Stimulated activated CD8-positive, alpha-beta memory T cell treated with anti-CD3 and anti-CD28 coated beads, Interleukin-12 subunit alpha, Interleukin-12 subunit beta, amount 100 ng/mL, for 1 hour (primary cell): Measurements from ENCODE around the gene CD83.
"Not testable (repeated sequence)": the region's sequence is repeated elsewhere in the genome, so short reads cannot be mapped to it uniquely, and the experiment has no call there.

ENCODE experiments used
- DNase-seq: peaks from one replicate; pipeline ENCODE4 v3.0.0-alpha.2; 2020; ENCODE audit warnings: low read depth

The CD83 gene, protein sequence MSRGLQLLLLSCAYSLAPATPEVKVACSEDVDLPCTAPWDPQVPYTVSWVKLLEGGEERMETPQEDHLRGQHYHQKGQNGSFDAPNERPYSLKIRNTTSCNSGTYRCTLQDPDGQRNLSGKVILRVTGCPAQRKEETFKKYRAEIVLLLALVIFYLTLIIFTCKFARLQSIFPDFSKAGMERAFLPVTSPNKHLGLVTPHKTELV

GRCh38 chr6:14117158-14118090, at the start of gene CD83:
Gene CD83 (plus strand): TSS chr6:14117772. CDS start chr6:14117812, 40 bp downstream.
- peak; percentile 70 for DNase-seq

DNA sequence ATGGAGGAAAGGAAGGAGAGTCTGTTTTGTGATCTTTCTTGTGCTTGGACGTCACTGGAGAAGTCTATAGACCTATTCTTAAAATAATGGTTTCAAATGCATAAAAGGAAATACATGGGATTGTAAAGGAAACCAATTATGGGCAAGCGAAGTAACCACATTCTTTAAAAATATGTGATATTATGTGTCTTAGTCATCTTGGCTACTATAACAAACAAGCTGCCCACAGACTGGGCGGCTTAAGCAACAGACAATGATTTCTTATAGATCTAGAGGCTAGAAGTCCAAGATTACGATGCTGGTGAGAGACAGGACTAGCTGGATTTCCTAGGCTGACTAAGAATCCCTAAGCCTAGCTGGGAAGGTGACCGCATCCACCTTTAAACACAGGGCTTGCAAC, 49.4 kb upstream of the CD83 start:
- no peak for DNase-seq

DNA sequence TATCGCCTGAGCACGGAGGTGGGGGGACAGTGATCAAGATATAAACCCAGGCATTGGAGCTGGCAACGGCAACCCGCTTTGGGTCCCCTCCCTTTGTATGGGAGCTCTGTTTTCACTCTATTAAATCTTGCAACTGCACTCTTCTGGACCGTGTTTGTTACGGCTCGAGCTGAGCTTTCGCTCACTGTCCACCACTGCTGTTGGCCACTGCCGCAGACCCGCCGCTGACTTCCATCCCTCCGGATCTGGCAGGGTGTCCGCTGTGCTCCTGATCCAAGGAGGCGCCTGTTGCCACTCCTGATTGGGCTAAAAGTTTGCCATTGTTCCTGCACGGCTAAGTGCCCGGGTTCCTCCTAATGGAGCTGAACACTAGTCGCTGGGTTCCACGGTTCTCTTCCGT, 48.9 kb upstream of the CD83 start:
- no peak for DNase-seq

DNA sequence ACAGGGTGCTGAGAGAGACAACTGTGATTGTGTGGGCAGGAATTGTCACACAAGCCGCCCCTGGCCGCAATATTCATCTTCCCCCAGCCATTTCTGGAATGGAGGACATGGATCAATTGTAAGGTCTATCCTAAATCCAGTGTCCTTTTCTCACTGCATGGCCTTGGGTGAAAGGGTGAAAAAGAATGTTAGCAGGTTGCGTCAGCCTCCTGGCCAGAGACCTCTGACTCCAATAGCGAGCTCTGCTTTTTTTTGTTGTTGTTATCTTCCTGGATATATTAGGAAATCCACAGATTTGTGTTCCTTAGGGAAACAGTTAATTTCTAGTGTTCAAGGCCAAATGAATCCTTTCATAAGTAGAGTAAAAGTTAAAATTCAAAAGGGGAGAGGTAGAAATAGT, 47.1 kb upstream of the CD83 start:
- no peak for DNase-seq

DNA sequence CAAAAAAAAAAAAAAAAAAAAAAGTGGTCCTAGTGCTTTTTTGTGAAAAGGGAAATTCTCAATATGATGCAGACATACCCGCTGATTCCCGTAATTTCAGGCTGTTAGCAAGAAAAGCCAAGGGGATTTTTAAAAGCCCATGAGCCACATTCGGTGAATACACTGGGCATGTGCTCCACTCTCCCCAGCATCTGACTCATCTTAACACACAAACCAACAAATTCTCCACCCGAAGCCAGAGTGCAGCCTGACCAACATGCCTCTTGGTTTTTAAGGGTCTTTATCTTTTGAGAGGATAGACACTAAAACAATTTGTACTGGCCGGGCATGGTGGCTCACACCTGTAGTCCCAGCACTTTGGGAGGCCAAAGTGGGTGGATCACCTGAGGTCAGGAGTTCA, 45.5 kb upstream of the CD83 start:
- no peak for DNase-seq

DNA sequence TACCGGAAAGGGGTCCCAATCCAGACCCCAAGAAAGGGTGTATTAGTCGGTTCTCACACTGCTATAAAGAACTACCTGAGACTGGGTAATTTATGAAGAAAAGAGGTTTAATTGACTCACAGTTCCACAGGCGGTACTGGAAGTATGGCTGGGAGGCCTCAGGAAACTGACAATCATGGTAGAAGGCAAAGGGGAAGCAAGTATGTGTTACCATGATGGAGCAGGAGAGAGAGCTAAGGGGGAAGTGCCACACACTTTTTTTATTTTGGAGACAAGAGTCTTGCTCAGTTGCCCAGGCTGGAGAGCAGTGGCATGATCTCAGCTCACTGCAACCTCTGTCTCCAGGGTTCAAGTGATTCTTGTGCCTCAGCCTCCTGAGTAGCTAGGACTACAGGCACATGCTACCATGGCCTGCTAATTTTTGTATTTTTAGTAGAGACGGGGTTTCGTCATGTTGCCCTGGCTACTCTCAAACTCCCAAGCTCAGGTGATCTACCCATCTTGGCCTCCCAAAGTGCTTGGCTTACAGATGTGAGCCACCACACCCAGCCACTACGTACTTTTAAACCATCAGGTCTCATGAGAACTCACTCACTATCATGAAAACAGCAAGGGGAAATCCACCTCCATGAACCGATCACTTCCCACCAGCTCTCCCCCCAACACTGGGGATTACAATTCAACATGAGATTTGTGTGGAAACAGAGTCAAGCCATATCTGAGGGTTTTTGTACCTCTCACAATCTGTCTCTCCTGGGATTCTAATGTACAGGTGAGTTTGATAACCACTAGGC, 43.8 kb upstream of the CD83 start:
- not testable (repeated sequence) for DNase-seq

DNA sequence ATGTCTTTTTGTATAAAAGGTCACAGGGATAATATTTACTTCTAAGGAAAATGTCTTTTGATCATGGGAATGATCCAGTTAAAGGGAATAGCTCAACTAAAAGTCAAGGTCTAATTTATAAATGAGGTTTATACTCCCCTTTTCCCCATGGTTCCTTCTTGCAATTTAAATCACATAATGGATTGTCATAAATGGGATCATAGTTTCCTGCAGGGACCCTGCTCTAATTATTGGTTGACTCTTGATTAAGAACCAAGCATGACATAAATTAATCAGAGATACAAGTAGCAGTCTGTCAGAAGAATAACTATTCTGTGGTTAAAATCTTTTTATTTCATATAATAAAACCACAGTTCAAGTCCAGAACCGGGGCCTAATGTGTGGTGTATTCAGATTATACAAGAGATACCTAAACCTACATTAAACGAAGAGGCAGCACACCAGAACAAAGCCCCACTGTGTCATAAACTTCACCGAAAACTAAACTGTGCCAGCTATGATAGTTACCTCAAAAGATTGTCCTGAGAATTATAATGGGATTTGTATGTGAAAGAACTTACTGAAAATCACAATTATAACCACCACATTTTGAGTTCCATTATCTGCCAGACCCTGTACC, 43.0 kb upstream of the CD83 start:
- no peak for DNase-seq

GRCh38 chr6:14075095-14075503, 42.5 kb upstream of the CD83 start:
- DNase-seq: no peak

GRCh38 chr6:14077193-14077867, 40.2 kb upstream of the CD83 start:
- DNase-seq: no peak

- DNase-seq: no peak
Observed at GRCh38 chr6:14079433-14079832, 38.1 kb upstream of the CD83 start.

DNA sequence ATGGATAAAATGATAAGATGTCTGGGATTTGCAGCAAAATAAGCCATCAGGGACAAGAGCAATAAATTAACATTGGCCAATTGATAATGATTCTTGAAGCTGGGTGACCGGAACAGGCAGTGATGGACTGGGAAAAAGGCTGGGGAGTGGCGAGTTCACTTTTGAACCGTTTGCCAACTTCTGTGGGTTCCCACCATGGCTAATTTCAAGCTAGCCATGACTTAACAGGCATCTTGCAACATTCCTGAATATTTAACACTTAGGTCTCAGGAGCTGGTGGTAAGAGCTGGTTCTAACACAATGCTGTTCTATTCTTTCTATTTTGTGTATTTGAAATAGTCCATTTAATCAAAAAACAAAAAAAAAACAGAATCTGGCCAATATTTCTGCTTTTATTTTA, 37.6 kb upstream of the CD83 start:
- no peak for DNase-seq

GRCh38 chr6:14081126-14081525, 36.4 kb upstream of the CD83 start:
- no peak for DNase-seq

- DNase-seq: no peak
Observed at GRCh38 chr6:14082771-14083170, 34.8 kb upstream of the CD83 start.

- DNase-seq: no peak
Observed at GRCh38 chr6:14083262-14083661, 34.3 kb upstream of the CD83 start.

DNA sequence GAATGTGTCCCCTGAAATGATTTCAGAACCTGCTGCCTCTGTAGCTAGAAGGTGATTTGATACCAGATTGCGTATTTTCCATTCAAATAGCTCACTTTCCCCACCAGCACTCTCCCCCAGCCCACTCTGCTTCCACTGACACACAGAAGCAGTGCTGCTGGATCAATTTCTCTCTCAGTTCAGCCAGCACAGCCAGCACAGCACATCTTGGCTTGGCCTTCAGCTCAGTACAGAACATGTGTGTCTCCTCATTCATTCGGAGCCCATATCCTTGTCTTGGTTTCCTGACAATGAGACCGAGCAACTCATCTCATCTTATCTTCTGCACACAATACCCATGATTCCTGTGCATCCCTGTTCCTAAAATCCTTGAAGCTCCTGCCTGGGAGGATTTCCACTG, 33.8 kb upstream of the CD83 start:
- no peak for DNase-seq

DNA sequence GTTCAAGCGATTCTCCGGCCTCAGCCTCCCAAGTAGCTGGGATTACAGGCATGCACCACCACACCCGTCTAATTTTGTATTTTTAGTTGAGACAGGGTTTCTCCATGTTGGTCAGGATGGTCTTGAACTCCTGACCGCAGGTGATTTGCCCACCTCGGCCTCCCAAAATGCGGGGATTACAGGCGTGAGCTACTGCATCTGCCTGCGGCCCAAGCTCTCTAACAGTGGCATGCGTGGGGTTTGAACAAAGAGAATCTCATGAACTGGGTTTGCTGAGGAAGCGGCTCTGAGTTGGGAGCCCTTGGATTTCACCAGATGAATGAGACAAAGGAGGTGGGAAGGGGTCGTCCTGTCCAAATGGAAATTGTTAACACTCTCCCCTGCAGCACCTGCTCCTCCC, 33.2 kb upstream of the CD83 start:
- no peak for DNase-seq

DNA sequence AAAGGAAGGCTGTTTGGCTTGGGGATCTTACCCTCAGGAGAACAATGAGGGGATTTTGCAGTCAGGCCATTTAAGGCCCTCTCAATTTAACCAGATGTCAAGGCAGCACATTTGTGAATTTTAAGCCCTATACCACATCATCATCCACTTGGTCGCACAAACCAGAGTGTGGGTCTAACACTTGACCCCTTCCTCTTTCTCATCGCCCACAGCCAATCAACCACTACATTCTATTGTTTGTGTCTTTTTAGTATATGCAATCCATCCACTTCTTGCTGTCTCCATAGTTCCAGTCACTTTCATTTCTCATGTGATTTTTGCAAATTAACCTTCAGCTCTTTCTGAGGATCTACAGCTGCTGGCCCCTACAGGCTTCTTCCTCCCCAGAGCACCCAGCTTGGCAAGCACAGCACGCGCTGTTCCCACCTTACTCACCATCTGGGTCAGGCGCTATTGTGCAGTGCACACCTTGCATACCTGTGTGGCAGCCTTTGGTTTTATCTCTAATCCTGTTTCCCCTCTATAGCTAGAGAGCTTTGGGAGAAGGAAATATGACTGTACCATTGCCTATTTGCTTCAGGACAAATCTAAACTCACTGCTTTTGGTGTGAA, 32.3 kb upstream of the CD83 start:
- DNase-seq: no peak

DNA sequence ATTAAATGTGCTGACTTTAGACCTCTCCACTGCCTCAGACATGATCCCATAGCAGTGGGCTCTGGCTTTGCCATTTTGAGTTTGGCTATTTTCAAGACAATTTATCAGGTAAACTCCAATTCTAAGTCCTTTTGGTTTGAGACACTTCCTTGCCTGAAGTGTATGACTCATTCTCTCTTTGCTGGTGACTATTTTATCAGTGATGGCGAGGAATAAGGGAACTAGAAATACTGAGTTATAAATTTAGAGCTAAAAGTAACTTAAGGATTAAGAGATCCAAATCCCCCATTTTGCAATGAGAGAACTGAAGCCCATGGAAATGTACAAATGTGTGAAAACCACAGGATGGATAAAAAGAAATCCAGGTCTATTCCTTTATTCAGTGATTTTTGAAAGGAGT, 30.9 kb upstream of the CD83 start:
- DNase-seq: no peak

GRCh38 chr6:14088600-14089192, 28.9 kb upstream of the CD83 start:
- DNase-seq: no peak

GRCh38 chr6:14089224-14089623, 28.3 kb upstream of the CD83 start:
- no peak for DNase-seq
